Astrocyte (in vitro differentiated cells and primary cell): ENCODE measurements around the gene PEX26. TPM values are rescaled to one million over a fixed set of nuclear protein-coding genes. Genes with fewer than 3 reads are reported as not detected.

Experiments
- DNase-seq: peaks from one replicate; pipeline ENCODE4 v3.0.0-alpha.2; 2010; ENCODE audit warnings: low read depth
- FAIRE-seq: peaks from 2 replicates; lab custom pipeline; 2011; peaks lifted over from hg19 to GRCh38; lab: Jason Lieb, UNC
- H2AFZ ChIP-seq: 2 replicates; pipeline ENCODE4 v1.6.0; 2012; ENCODE audit warnings: low read depth, low read length, inconsistent platforms
- H3K27ac ChIP-seq: 2 replicates; pipeline ENCODE4 v1.5.1; 2011; ENCODE audit warnings: low read depth, low read length, inconsistent platforms
- H3K27me3 ChIP-seq: 2 replicates; pipeline ENCODE4 v1.6.0; 2011; ENCODE audit warnings: low read length, inconsistent platforms; ENCODE audit not compliant: insufficient read depth
- H3K36me3 ChIP-seq: 2 replicates; pipeline ENCODE4 v1.5.1; 2011; ENCODE audit warnings: low read length, inconsistent platforms; ENCODE audit not compliant: insufficient read depth
- H3K4me1 ChIP-seq: 2 replicates; pipeline ENCODE4 v1.5.1; 2011; ENCODE audit warnings: low read length, inconsistent platforms; ENCODE audit not compliant: insufficient read depth
- H3K4me2 ChIP-seq: 2 replicates; pipeline ENCODE4 v1.6.0; 2012; ENCODE audit warnings: low read length, inconsistent platforms
- H3K4me3 ChIP-seq: 2 replicates; pipeline ENCODE4 v1.5.1; 2011; ENCODE audit warnings: low read depth, mild to moderate bottlenecking, low read length, inconsistent platforms; ENCODE audit not compliant: insufficient read depth
- H3K79me2 ChIP-seq: 2 replicates; pipeline ENCODE4 v1.6.0; 2012; ENCODE audit warnings: mild to moderate bottlenecking, low read length, inconsistent platforms; ENCODE audit not compliant: insufficient read depth
- H3K9ac ChIP-seq: 2 replicates; pipeline ENCODE4 v1.6.0; 2012; ENCODE audit warnings: mild to moderate bottlenecking, low read length, inconsistent platforms
- H3K9me3 ChIP-seq: 2 replicates; pipeline ENCODE4 v1.5.1; 2012; ENCODE audit warnings: low read depth, mild to moderate bottlenecking, low read length, inconsistent platforms; ENCODE audit not compliant: insufficient read depth
- H4K20me1 ChIP-seq: 2 replicates; pipeline ENCODE4 v1.6.0; 2012; ENCODE audit warnings: low read length, inconsistent platforms; ENCODE audit not compliant: insufficient read depth
- H3K27ac Mint-ChIP-seq: one replicate; pipeline ENCODE4 v1.8.0; 2021; ENCODE audit warnings: mild to moderate bottlenecking, mixed read lengths; ENCODE audit not compliant: unreplicated experiment
- H3K27me3 Mint-ChIP-seq: one replicate; pipeline ENCODE4 v1.8.0; 2021; ENCODE audit warnings: low read depth, mixed read lengths; ENCODE audit not compliant: unreplicated experiment
- H3K36me3 Mint-ChIP-seq: one replicate; pipeline ENCODE4 v1.8.0; 2021; ENCODE audit warnings: low read depth, mixed read lengths; ENCODE audit not compliant: unreplicated experiment
- H3K4me1 Mint-ChIP-seq: one replicate; pipeline ENCODE4 v1.8.0; 2021; ENCODE audit warnings: low read depth, mixed read lengths; ENCODE audit not compliant: unreplicated experiment
- H3K4me3 Mint-ChIP-seq: one replicate; pipeline ENCODE4 v1.8.0; 2021; ENCODE audit warnings: mild to moderate bottlenecking, moderate library complexity, mixed read lengths; ENCODE audit not compliant: unreplicated experiment
- H3K9me3 Mint-ChIP-seq: one replicate; pipeline ENCODE4 v1.8.0; 2021; ENCODE audit warnings: mild to moderate bottlenecking, mixed read lengths; ENCODE audit not compliant: unreplicated experiment
- EZH2 ChIP-seq: IDR thresholded peaks from 2 replicates; pipeline ENCODE4 v1.6.1; 2012; ENCODE audit warnings: mild to moderate bottlenecking, low read length, inconsistent platforms; ENCODE audit not compliant: insufficient read depth
- total RNA-seq: library from RNA; stranded (reverse); gene quantifications from 2 replicates; pipeline ENCODE4 v1.2.1, GENCODE V29; 2021
- TF ChIP-seq, protein P1 (sequence below): IDR thresholded peaks from 2 replicates; pipeline ENCODE4 v1.5.1; 2011; ENCODE audit warnings: low read depth, mild to moderate bottlenecking, inconsistent platforms, low read length, moderate library complexity; ENCODE audit not compliant: insufficient read depth

Gene PEX26
- total RNA-seq, 1 donor from 2014 or later = 41.9 TPM

GRCh38 chr22:18114495-18114894 is 36.7 kb downstream of the PEX26 start:
- FAIRE-seq (no peak), DNase-seq (no peak)
- TF ChIP-seq, protein P1, sequence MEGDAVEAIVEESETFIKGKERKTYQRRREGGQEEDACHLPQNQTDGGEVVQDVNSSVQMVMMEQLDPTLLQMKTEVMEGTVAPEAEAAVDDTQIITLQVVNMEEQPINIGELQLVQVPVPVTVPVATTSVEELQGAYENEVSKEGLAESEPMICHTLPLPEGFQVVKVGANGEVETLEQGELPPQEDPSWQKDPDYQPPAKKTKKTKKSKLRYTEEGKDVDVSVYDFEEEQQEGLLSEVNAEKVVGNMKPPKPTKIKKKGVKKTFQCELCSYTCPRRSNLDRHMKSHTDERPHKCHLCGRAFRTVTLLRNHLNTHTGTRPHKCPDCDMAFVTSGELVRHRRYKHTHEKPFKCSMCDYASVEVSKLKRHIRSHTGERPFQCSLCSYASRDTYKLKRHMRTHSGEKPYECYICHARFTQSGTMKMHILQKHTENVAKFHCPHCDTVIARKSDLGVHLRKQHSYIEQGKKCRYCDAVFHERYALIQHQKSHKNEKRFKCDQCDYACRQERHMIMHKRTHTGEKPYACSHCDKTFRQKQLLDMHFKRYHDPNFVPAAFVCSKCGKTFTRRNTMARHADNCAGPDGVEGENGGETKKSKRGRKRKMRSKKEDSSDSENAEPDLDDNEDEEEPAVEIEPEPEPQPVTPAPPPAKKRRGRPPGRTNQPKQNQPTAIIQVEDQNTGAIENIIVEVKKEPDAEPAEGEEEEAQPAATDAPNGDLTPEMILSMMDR = no peak
- TF ChIP-seq EZH2 = no peak
- Histone ChIP-seq H3K27ac (no peak overlapping the region), H3K27me3 (peaks cover 13% of the 10 kb centered on the region), H4K20me1 (peaks cover 5% of the 10 kb centered on the region), H3K4me2 (no peak overlapping the region), H3K9ac (no peak overlapping the region), H2AFZ (no peak overlapping the region), H3K9me3 (no peaks in the 10 kb centered on the region), H3K36me3 (no peaks in the 10 kb centered on the region), H3K4me1 (peaks cover 8% of the 10 kb centered on the region), H3K79me2 (no peaks in the 10 kb centered on the region), H3K4me3 (no peak overlapping the region)
- Mint-ChIP-seq H3K4me1 (peaks cover 9% of the 10 kb centered on the region), H3K27ac (no peak overlapping the region), H3K9me3 (peaks cover 3% of the 10 kb centered on the region), H3K36me3 (no peaks in the 10 kb centered on the region), H3K4me3 (peak overlapping the region; percentile 9), H3K27me3 (peaks cover 43% of the 10 kb centered on the region)

- no peaks in the 10 kb centered on the region for H4K20me1 ChIP-seq
- no peak for TF ChIP-seq EZH2
- TF ChIP-seq, protein P1 = no peak
- no peak overlapping the region for H3K27ac ChIP-seq
- Mint-ChIP-seq H3K36me3 (no peaks in the 10 kb centered on the region), H3K4me1 (peaks cover 9% of the 10 kb centered on the region), H3K27ac (no peak overlapping the region), H3K27me3 (peaks cover 38% of the 10 kb centered on the region), H3K4me3 (no peak overlapping the region), H3K9me3 (peaks cover 3% of the 10 kb centered on the region)
- peaks cover 8% of the 10 kb centered on the region for H3K4me1 ChIP-seq
- no peak overlapping the region for H3K9ac ChIP-seq
- no peaks in the 10 kb centered on the region for H3K79me2 ChIP-seq
- H3K4me3 ChIP-seq = no peak overlapping the region
- FAIRE-seq (no peak), DNase-seq (no peak)
- no peaks in the 10 kb centered on the region for H3K9me3 ChIP-seq
- peaks cover 13% of the 10 kb centered on the region for H3K27me3 ChIP-seq
- H3K36me3 ChIP-seq = no peaks in the 10 kb centered on the region
- no peak overlapping the region for H3K4me2 ChIP-seq
- no peak overlapping the region for H2AFZ ChIP-seq
These were observed 37.3 kb downstream of the PEX26 start for GRCh38 chr22:18114976-18115652.

- no peaks in the 10 kb centered on the region for H3K36me3 ChIP-seq
- H3K79me2 ChIP-seq = no peaks in the 10 kb centered on the region
- H3K4me1 ChIP-seq = peaks cover 4% of the 10 kb centered on the region
- no peak overlapping the region for H3K4me3 Mint-ChIP-seq
- H3K4me1 Mint-ChIP-seq = peaks cover 9% of the 10 kb centered on the region
- H3K27ac Mint-ChIP-seq = no peak overlapping the region
- no peak for TF ChIP-seq EZH2
- TF ChIP-seq, protein P1 = no peak
- H3K4me2 ChIP-seq = no peak overlapping the region
- H3K9me3 Mint-ChIP-seq = peaks cover 3% of the 10 kb centered on the region
- H3K4me3 ChIP-seq = no peak overlapping the region
- no peak overlapping the region for H3K27ac ChIP-seq
- peaks cover 36% of the 10 kb centered on the region for H3K27me3 Mint-ChIP-seq
- H2AFZ ChIP-seq = no peak overlapping the region
- H4K20me1 ChIP-seq = no peaks in the 10 kb centered on the region
- no peaks in the 10 kb centered on the region for H3K9me3 ChIP-seq
- H3K9ac ChIP-seq = no peak overlapping the region
- DNase-seq = no peak
- no peak for FAIRE-seq
- H3K36me3 Mint-ChIP-seq = no peaks in the 10 kb centered on the region
- H3K27me3 ChIP-seq = peaks cover 13% of the 10 kb centered on the region
These were observed 38.1 kb downstream of the PEX26 start for GRCh38 chr22:18115906-18116371.
